GM21423 (cell line): ENCODE measurements around the gene HS3ST3B1.
A peak's percentile ranks its signal among the peaks of the same experiment; 100 is the strongest.

ENCODE experiments used
- ATAC-seq: cut with Tn5 transposase; IDR thresholded peaks from one replicate; pipeline ENCODE4 v1.9.1; 2021; ENCODE audit warnings: mild to moderate bottlenecking, moderate library complexity; ENCODE audit not compliant: unreplicated experiment

Gene HS3ST3B1

DNA sequence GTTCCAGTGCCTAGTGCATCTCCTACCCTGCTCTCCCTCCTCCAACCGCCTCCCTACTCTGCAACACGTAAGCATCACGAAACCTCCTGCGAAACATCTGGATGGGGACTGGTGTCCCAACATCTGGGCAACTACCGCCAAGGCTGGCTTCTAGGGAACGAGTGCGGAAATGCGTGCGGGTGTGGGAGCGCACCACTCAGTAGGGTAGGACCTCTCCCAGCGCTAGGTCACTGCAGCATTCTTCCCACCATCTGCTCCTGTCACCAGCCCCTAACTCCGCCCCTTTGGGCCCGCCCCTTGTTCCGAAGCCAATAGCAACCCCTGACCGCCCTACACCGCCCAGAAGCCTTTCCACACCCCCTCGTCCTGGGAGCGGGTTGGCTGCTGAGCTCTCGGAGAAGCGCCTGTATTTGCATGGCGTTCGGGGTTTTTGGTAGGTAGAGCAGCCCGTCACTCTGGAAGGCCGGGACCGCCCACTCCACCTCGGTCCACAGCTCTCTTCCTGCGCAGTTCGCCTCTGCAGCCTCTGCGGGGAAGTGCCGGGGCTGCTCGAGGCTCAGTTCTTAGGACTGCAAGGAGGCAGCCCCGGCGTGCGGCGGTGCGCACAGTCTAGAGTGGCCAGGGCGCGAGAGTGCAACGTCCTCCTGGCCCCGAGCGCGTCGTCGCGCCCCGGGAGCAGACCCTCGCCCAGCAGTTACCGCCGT lies at the start of gene HS3ST3B1:
Gene HS3ST3B1, plus strand, starts transcription at position 507 of the 704 bp plus-strand sequence. CDS start 438 bp downstream, outside the sequence.
- peak; percentile 87 for ATAC-seq

GRCh38 chr17:14261406-14261805 lies 39.5 kb upstream of the HS3ST3B1 start:
- no peak for ATAC-seq

DNA sequence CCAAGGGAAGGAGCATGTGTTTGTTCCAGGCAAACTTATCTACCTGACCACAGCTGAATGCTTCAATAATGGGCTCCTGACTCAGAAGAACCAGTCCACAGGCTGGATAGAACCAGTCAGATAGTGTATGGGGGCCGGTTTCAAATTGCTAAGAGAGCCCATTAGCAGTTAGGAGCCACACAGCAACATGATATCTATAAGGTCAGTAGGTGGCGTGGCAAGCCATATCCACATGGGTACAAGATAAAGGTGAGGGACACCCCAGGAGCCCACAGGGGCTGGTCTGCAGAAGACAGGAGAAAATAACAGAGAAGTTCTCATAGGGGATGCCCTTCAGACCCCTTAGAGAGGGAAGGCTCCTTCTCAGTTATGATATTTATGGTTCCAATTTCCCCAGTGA lies 32.6 kb upstream of the HS3ST3B1 start:
- no peak for ATAC-seq

GRCh38 chr17:14269473-14269872 lies 31.4 kb upstream of the HS3ST3B1 start:
- ATAC-seq = no peak

DNA sequence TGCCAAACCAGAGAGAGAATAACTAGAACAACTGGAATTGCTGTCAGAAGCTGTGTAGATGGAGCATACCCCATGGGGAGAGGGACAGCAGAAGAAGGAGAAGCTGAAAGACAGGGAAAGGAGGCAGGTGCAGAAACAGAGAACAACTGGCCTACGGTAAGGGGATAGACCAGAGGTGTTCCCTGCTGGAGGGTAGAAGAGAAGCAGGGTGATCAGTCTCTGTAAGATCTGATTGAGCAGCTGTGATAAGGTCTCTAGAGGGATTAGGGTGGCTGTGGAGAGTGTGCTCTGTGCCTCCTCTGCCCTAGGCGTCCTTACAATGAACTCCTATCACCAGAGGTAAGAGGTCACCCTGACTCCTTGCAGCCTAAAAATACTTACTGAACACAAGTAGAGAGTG lies 30.4 kb upstream of the HS3ST3B1 start:
- ATAC-seq = no peak

- no peak for ATAC-seq
Measured at GRCh38 chr17:14276535-14277250, 24.2 kb upstream of the HS3ST3B1 start.

DNA sequence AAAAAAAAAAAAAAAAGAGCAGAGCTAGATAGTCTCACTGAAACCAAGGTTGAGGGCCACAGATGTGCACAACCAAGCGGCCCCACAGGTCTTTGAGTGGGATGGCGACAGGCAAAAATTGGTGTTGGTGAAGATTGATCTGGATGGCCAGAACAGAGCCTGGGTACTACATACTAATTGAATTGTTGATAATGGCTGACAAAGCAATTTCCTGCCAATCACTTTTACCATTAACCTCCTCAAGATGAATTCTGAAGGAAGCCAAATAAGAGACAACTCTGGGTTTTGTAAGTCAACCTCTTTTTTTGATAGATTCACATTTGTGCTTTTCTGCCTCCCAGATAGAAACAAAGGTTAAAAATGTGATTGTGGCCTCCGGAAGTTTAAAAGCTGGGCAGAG lies 19.4 kb upstream of the HS3ST3B1 start:
- ATAC-seq = no peak

DNA sequence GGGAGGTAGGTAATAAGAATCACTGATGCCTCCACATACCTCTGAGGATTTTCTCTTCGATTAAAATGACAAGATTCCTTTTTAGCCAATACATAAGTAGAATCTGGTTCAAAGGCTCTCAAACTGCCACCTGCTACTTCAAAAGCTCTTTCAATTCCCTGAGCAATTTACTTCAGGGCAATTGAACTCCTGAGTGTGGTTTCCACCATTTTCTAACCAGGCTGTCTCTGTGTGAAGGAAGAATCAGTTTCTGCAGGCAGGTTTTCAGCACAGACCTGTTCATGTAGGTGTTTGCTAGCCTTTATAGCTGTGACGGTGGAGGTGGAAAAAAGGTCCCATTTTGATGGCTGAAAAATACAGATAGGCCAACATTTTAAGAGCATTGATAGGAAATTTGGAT lies 18.2 kb upstream of the HS3ST3B1 start:
- ATAC-seq = no peak

DNA sequence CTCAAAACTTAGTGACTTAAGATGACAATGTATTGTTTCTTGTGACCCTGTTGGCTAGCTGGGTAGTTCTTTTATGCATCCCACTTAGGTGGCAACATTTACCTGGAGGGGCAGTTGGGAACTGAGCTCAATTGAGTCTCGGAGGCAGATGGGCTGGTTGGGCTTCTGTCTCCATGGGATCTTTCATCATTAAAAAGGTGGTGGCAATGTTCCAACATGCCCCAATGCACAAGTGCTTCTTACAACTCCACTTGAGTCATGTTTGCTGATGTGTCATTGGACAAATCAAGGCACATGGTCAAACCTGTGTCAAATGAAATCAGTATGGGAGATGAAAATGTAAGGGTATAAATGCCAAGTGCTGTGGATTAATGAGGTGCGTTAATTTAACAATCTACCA lies 11.7 kb upstream of the HS3ST3B1 start:
- ATAC-seq = no peak

GRCh38 chr17:14294876-14295275 lies 6.0 kb upstream of the HS3ST3B1 start:
- no peak for ATAC-seq

GRCh38 chr17:14295676-14296075 lies 5.2 kb upstream of the HS3ST3B1 start:
- ATAC-seq = no peak

GRCh38 chr17:14296166-14296910 lies 4.5 kb upstream of the HS3ST3B1 start:
- no peak for ATAC-seq

DNA sequence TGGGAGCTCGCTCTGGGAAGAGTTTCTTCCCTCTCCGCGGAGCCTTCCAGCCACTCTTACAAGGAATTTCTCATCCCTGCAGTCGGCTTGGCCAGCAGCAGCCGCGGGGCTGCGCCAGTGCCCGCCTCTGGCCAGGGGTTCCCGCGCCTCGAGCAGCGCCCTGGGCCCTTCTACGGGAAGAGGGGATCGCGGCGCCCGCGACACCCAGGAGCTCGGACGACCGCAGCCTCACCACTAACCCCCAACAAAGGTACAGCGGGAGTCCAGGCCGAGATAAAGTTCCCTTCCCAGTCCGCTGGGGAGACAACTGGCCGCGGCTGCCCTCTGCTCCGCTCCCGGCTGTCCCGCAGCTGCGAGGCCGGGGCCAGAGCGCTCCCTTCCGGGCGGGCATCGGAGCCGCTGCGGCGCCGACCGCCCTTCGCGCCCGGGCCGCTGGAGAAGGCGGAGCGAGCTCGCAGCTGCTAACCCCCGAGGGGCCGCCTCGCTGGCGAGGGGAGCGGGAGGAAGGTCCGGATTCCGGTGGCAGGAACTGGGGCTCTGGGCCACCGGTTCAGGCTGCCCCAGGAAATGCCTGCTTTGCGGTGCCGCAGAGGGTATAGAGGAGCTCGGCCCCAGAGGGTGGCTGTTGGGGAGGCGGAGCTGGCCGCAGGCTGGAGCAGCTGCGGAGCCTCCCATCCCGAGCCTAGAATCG lies 3.6 kb upstream of the HS3ST3B1 start:
- no peak for ATAC-seq

GRCh38 chr17:14298221-14298946 lies 2.5 kb upstream of the HS3ST3B1 start:
- no peak for ATAC-seq

DNA sequence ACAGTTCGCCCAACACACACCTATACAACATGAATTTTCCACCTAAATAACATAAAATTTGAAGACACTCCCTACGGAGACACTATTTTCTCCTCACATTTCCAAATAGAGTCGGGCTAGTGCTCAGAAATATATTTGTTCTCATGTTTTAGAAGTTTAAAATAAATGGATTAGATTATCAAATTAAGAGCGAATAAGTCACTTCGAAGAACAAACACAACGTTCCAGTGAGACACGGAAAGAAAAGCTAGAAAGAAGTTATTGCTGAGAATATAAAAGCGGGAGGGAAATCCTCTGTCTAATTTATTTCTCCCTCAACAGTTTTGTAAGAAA lies 2.0 kb upstream of the HS3ST3B1 start:
- ATAC-seq = no peak

DNA sequence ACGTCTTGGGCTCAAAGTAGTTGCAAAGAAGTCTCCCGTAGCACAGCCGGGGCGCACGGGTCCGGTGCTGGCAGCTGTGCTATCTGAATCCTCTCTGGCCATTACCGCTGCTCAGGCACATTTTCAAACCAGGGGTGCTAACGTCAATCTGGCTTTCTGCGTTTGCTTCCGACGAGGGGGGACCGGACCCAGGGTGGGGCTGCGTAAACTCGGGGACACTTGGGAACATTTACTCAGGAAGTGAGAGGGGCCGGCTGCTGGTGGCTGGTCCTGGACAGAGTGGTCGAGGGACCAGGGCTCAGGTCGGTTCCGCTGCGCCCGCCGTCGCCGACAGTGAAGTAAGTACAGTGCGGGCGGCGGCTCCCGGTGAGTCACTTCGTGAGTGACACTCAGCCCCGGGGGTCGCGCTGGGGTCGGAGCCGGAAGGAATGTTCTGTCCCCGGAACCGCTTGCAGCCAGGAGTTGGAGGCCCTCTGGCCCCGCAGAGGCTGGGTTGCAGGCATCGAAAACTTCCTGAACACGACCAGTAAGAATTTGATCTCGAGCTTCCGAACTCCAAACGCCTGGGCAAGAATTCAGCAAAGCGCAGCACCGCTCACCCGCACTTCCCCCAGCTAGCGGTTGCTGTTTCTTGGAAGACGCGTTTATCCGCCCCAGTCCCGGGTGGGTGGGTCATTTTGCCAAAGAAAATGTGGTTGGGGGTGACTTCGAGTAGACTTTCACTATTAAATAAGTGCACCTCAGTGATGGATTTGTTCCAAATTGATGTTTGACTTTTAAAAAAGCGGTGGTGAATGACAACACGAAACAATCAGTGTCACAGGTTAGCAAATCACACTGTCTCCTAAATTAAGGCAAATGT lies 1.4 kb upstream of the HS3ST3B1 start:
- no peak for ATAC-seq

GRCh38 chr17:14301279-14302090 lies 604 bp downstream of the HS3ST3B1 start:
- ATAC-seq = peak; percentile 5

DNA sequence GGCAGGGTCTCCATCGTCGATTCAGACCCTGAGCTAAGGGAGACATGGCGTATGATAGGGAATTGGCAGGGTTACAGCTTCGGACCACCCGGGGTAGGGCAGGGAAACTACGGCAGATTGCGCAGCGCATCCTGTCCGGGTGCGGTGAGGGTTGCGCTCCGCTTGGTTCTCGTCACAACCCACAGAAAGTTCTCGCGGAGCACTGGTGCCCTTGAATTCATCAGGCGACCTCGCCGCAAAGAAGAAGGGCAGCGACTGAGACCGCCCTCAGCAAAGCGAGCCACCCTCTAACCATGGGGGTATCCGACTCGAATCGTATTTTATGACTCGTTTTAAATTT lies 1.2 kb downstream of the HS3ST3B1 start:
- peak; percentile 30 for ATAC-seq
